Mucosa of gallbladder (tissue), 1 donor: ENCODE results near the gene XIRP1. TPM values are rescaled to one million over a fixed set of nuclear protein-coding genes. Genes with fewer than 3 reads are reported as not detected.
"Not testable (repeated sequence)": the region's sequence is repeated elsewhere in the genome, so short reads cannot be mapped to it uniquely, and the experiment has no call there.

ENCODE experiments used
- DNase-seq: peaks from one replicate; pipeline ENCODE4 v3.0.0-alpha.2; 2020; ENCODE audit warnings: low spot score
- total RNA-seq: library from RNA; stranded (reverse); gene quantifications from one replicate; pipeline ENCODE4 v1.2.1, GENCODE V29; 2021
- donor health status: DM: no; HTN: no; CAD: no.

Gene XIRP1, protein sequence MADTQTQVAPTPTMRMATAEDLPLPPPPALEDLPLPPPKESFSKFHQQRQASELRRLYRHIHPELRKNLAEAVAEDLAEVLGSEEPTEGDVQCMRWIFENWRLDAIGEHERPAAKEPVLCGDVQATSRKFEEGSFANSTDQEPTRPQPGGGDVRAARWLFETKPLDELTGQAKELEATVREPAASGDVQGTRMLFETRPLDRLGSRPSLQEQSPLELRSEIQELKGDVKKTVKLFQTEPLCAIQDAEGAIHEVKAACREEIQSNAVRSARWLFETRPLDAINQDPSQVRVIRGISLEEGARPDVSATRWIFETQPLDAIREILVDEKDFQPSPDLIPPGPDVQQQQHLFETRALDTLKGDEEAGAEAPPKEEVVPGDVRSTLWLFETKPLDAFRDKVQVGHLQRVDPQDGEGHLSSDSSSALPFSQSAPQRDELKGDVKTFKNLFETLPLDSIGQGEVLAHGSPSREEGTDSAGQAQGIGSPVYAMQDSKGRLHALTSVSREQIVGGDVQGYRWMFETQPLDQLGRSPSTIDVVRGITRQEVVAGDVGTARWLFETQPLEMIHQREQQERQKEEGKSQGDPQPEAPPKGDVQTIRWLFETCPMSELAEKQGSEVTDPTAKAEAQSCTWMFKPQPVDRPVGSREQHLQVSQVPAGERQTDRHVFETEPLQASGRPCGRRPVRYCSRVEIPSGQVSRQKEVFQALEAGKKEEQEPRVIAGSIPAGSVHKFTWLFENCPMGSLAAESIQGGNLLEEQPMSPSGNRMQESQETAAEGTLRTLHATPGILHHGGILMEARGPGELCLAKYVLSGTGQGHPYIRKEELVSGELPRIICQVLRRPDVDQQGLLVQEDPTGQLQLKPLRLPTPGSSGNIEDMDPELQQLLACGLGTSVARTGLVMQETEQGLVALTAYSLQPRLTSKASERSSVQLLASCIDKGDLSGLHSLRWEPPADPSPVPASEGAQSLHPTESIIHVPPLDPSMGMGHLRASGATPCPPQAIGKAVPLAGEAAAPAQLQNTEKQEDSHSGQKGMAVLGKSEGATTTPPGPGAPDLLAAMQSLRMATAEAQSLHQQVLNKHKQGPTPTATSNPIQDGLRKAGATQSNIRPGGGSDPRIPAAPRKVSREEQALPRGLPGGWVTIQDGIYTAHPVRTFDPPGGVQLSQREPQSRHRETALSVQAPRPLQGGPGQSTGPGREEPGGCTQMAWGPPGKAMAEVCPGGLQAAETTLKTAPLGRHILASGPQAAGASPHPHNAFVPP (N-terminal part only)
- total RNA-seq, result 0.09 TPM

- DNase-seq, result no peak
Observed at GRCh38 chr3:39192490-39193092, at the start of gene XIRP1. XIRP1 (minus strand) TSS chr3:39192595; CDS start chr3:39189445, 3,150 bp downstream.

- no peak for DNase-seq
Observed at GRCh38 chr3:39241561-39241960, 49.2 kb upstream of the XIRP1 start.

DNA sequence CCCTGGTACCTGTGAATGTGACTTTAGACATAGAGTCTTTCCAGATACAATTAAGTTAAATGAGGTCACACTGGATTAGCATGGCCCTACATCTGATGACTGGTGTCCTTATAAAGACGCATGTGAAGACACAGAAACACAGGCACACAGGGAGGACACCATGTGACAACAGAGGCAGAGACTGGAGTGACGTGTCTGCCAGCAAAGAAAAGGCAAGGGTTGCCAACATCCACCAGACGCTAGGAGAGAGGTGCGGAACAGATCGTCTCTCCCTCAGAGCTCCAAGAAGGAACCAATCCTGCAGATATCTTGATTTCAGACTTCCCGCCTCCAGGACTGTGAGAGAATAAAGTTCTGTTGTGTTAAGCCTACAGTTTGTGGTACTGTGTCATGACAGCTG, 44.6 kb upstream of the XIRP1 start:
- DNase-seq, result no peak

- DNase-seq, result no peak
Observed at GRCh38 chr3:39234651-39235050, 42.3 kb upstream of the XIRP1 start.

GRCh38 chr3:39232859-39233258, 40.5 kb upstream of the XIRP1 start:
- DNase-seq, result no peak

GRCh38 chr3:39230453-39230852, 38.1 kb upstream of the XIRP1 start:
- DNase-seq, result no peak

- DNase-seq, result no peak
Observed at GRCh38 chr3:39228496-39228895, 36.1 kb upstream of the XIRP1 start.

DNA sequence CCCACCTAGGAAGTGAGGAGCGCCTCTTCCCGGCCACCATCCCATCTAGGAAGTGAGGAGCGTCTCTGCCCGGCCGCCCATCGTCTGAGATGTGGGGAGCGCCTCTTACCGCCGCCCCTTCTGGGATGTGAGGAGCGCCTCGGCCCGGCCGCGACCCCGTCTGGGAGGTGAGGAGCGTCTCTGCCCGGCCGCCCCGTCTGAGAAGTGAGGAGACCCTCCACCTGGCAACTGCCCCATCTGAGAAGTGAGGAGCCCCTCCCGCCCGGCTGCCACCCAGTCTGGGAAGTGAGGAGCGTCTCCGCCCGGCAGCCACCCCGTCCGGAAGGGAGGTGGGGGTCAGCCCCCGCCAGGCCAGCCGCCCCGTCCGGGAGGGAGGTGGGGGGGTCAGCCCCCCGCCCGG, 35.2 kb upstream of the XIRP1 start:
- DNase-seq, result not testable (repeated sequence)

- DNase-seq, result no peak
Observed at GRCh38 chr3:39226106-39226741, 33.8 kb upstream of the XIRP1 start.

- no peak for DNase-seq
Observed at GRCh38 chr3:39224288-39224687, 31.9 kb upstream of the XIRP1 start.

DNA sequence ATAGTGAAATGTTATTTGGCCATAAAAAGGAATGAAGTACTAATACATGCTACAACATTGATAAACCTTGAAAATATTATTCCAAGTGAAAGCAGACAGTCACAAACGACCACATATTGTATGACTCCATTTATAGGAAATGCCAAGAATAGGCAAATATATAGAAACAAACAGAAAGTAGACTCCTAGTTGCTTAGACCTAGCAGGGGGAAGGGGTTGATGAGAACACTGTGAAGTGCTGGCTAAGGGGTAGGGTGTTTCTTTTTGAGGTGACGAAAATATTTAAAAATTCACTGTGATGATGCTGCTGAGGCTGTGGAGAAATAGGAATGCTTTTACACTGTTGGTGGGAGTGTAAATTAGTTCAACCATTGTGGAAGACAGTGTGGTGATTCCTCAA, 30.5 kb upstream of the XIRP1 start:
- no peak for DNase-seq

GRCh38 chr3:39222462-39222861, 30.1 kb upstream of the XIRP1 start:
- DNase-seq, result no peak

DNA sequence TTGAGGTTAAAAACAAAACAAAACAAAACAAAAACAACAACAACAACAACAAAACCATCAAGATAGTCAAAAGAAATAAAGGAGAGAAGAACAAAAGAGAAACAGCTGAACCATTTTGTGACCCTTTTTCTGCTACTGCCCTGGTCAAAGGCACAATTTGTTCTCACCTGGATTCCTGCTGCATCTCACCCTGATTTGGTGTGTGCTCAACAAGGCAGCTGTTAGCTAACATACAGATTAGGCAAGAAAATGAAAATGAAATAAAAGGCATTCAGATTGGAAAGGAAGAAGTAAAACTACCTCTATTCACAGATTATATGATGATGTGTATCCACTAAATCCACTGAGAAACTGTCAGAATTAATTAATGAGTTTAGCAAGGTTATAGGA, 28.7 kb upstream of the XIRP1 start:
- no peak for DNase-seq

DNA sequence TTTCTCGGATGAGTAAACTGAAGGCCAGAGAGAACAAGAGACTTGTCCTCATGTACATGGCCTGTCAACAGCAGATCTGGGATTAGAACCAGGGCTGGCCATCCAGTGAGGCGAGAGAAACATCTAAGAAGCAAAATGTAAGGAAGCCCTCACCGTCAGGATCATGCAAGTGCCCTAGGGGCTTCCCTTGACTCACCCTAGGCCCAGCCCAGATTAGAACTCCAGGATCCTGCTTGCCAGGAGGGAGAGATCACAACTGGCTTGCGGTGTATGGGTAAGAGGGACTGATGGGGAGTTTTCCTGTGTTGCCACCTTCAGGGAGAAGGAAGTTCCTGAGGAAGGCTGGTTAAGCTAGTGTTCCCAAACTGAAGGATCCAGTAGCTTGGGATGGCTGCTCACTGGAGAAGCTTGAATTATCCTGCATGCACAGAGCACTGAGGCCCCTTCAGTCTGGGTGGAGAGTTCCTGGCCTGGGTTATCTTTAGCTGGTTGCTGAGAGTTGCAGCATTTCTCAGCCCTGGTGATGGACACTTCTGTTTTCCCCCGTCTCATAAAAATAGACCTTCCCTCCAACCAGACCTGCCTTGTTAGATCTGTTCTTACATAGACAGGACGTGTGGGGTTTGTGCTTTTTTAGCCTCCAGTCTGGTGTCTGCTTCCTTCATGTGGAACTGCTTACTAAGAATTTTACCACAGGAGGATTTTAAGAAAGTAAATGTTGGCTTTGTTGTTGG, 28.2 kb upstream of the XIRP1 start:
- DNase-seq, result no peak

DNA sequence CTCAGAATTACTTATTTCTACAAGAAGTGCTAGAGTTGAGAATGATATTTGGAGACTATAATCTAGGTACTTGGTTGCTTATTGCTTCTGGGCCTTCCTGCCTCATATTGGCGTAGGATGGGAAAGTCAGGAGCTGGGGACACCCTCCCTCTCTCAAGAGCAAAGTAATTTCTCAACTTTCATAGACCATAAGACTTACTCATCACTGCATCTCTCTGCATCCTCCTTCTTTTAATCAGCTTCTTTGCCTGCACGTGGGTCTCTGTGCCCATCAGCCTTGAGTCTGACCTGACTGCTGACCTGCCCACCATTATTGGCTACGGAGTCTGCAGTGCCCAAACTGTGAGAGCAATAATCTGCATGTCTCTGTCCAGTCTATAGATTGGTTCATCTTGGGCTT, 27.3 kb upstream of the XIRP1 start:
- DNase-seq, result no peak

- DNase-seq, result no peak
Observed at GRCh38 chr3:39216176-39216790, 23.9 kb upstream of the XIRP1 start.

DNA sequence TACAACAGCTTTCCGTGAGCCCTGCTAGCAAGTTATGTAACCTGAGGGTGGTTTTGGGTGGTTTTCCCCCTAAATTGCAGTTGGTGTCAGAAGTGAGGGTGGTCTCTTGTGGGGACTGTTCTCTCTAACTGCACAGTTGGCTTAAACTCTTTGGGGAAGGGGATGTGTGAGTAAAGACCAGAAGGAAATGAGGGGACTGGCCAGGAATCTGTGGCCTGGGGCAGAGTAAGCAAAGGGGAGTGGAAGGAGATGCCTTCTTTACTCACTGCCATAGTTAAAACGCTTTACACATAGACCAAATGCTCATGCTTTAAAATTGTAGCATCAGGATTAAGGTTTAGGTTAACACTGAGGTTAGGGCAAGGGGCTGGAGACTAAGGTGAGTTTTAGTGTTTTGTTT, 21.2 kb upstream of the XIRP1 start:
- DNase-seq, result no peak

DNA sequence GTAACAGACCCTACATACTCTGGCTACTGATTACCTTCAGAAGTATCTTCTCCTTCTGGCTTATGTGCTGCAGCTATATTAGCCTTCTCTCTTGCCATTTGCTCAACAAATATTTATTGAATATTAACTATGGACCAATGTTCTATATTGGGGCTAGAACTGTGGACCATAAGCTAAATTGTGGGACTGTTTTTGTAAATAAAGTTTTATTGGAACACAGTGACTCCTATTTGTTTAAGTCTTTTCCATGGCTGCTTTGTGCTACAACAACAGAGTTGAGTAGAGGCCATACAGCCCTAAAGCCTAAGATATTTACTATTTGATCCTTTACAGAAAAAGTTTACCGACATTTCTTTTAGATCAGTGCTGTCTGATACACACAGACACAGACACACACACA, 20.3 kb upstream of the XIRP1 start:
- no peak for DNase-seq

DNA sequence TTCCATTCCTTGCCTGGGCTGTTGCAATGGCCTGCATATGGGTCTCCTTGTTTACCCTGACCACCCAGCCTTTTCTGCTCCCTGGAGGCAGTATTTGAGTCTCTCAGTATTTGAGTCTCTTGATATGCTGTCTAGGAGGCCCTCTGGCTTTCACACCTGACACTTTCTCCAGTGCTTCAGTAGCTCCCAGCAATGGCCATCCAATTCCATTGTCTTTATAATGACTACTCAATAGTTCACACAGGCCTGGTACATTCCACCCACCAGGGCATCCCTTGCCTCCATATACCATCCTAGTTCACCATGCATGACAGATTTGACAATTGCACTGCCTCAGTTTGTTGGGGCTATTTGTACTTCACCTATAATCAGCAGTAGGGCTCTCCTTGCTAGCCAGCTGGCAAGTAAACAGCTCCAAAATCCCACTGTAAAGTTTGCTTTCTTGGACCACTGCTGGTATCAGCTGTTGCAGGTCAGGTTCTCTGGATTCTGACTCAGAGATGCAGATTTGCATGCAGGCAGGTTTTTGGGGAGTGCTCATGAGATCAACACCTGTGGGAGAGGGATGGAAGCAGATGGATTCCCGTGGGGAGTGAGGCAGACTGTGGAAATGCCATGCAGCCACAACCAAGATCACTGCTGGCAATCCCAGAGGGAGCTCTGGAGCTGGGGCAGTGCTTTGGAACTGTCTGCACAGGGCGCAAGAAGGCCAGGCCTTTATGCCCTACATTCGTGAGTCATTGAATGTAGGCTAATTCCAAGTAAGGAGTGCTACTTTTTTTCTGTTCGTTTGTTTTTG, 19.1 kb upstream of the XIRP1 start:
- DNase-seq, result no peak
